Neural cell (in vitro differentiated cells): ENCODE data around the gene LRP2. TPM values are rescaled to one million over a fixed set of nuclear protein-coding genes. Genes with fewer than 3 reads are reported as not detected.

ENCODE experiments used
- H2AFZ ChIP-seq: fragments of 200-600, 300-800 bp; sonication (generic), shearing (Covaris generic); 2 replicates; pipeline ENCODE4 v1.6.0; 2014; ENCODE audit warnings: low read depth, mild to moderate bottlenecking, antibody characterized with exemption, low read length, moderate library complexity
- H3F3A ChIP-seq: fragments of 200-600 bp; shearing (Covaris generic); 2 replicates; pipeline ENCODE4 v1.6.1; 2016; ENCODE audit warnings: mild to moderate bottlenecking, moderate library complexity, mixed read lengths, antibody characterized with exemption, low read length; ENCODE audit not compliant: insufficient read depth, poor library complexity, severe bottlenecking
- H3K27ac ChIP-seq: fragments of 200-600, 300-800 bp; sonication (generic), shearing (Covaris generic); 2 replicates; pipeline ENCODE4 v1.5.1; 2014; ENCODE audit warnings: mild to moderate bottlenecking, low read length, moderate library complexity
- H3K27me3 ChIP-seq: fragments of 300-800, 200-600 bp; sonication (generic), shearing (Covaris generic); 2 replicates; pipeline ENCODE4 v1.6.0; 2014; ENCODE audit warnings: mild to moderate bottlenecking, low read depth, low read length, moderate library complexity; ENCODE audit not compliant: insufficient read depth
- H3K36me3 ChIP-seq: fragments of 300-800, 200-600 bp; sonication (generic), shearing (Covaris generic); 2 replicates; pipeline ENCODE4 v1.5.1; 2014; ENCODE audit warnings: mild to moderate bottlenecking, antibody characterized with exemption, low read length, moderate library complexity; ENCODE audit not compliant: insufficient read depth
- H3K4me2 ChIP-seq: fragments of 300-800, 200-600 bp; sonication (generic), shearing (Covaris generic); 2 replicates; pipeline ENCODE4 v1.6.0; 2014; ENCODE audit warnings: mild to moderate bottlenecking, low read length
- H3K4me3 ChIP-seq: fragments of 300-800, 200-600 bp; sonication (generic), shearing (Covaris generic); 2 replicates; pipeline ENCODE4 v1.5.1; 2014; ENCODE audit warnings: mild to moderate bottlenecking, low read length, moderate library complexity
- H3K79me2 ChIP-seq: fragments of 200-600 bp; shearing (Covaris generic); replicated peaks from 2 replicates; pipeline ENCODE4 v1.6.0; 2014; ENCODE audit warnings: mild to moderate bottlenecking, low read length, moderate library complexity; ENCODE audit not compliant: insufficient read depth
- H3K9ac ChIP-seq: fragments of 300-800, 200-600 bp; sonication (generic), shearing (Covaris generic); 2 replicates; pipeline ENCODE4 v1.6.1; 2016; ENCODE audit warnings: mild to moderate bottlenecking, low read length, mixed read lengths
- H3K9me2 ChIP-seq: fragments of 200-600 bp; shearing (Covaris generic); 2 replicates; pipeline ENCODE4 v1.6.1; 2016; ENCODE audit warnings: mild to moderate bottlenecking, low read length, mixed read lengths; ENCODE audit not compliant: insufficient read depth
- H3K9me3 ChIP-seq: fragments of 200-600, 300-800 bp; sonication (generic), shearing (Covaris generic); 2 replicates; pipeline ENCODE4 v1.6.1; 2016; ENCODE audit warnings: mild to moderate bottlenecking, mixed run types, low read length, moderate library complexity, mixed read lengths
- H4K20me1 ChIP-seq: fragments of 200-600 bp; shearing (Covaris generic); 2 replicates; pipeline ENCODE4 v1.6.1; 2016; ENCODE audit warnings: mild to moderate bottlenecking, mixed run types; ENCODE audit not compliant: insufficient read depth
- CTCF ChIP-seq: fragments of 450-650 bp; IDR thresholded peaks from 2 replicates; pipeline ENCODE4 v1.5.1; 2014; ENCODE audit warnings: antibody characterized with exemption, mild to moderate bottlenecking, moderate library complexity; ENCODE audit not compliant: poor library complexity, severe bottlenecking
- EP300 ChIP-seq: fragments of 450-650 bp; conservative IDR thresholded peaks from 2 replicates; pipeline ENCODE4 v1.6.1; 2014; ENCODE audit warnings: antibody characterized with exemption, mild to moderate bottlenecking, moderate library complexity; ENCODE audit not compliant: poor library complexity, severe bottlenecking
- EZH2 ChIP-seq: fragments of 200-600, 300-800 bp; shearing (Covaris generic), sonication (generic); IDR thresholded peaks from 2 replicates; pipeline ENCODE4 v1.6.1; 2014; ENCODE audit warnings: antibody characterized with exemption, low read length, borderline replicate concordance, mild to moderate bottlenecking; ENCODE audit not compliant: insufficient read depth, poor library complexity, severe bottlenecking
- MXI1 ChIP-seq: fragments of 450-650 bp; conservative IDR thresholded peaks from 2 replicates; pipeline ENCODE4 v1.6.1; 2014; ENCODE audit warnings: antibody characterized with exemption, mild to moderate bottlenecking; ENCODE audit not compliant: poor library complexity, severe bottlenecking
- POLR2AphosphoS5 ChIP-seq: IDR thresholded peaks from 2 replicates; pipeline ENCODE4 v1.6.1; 2012
- RAD21 ChIP-seq: fragments of 450-650 bp; conservative IDR thresholded peaks from 2 replicates; pipeline ENCODE4 v1.6.1; 2014; ENCODE audit warnings: antibody characterized with exemption, mild to moderate bottlenecking, moderate library complexity
- REST ChIP-seq: IDR thresholded peaks from 2 replicates; pipeline ENCODE4 v1.6.1; 2012; ENCODE audit warnings: borderline replicate concordance
- SMC3 ChIP-seq: fragments of 450-650 bp; conservative IDR thresholded peaks from 2 replicates; pipeline ENCODE4 v1.6.1; 2014; ENCODE audit warnings: antibody characterized with exemption, mild to moderate bottlenecking, moderate library complexity; ENCODE audit not compliant: poor library complexity
- TAF1 ChIP-seq: IDR thresholded peaks from 2 replicates; pipeline ENCODE4 v1.6.1; 2012; ENCODE audit warnings: low read depth
- polyA plus RNA-seq: library from polyadenylated mRNA; depleted of rRNA; stranded (reverse); fragments of >200 nt; gene quantifications from 2 replicates; pipeline ENCODE4 v1.2.3, GENCODE V29; 2014

LRP2 gene
- polyA plus RNA-seq, 1 donor from 2014 or later: 1.8 TPM

GRCh38 chr2:169232551-169233154 lies 129.7 kb downstream of the LRP2 start:
- H3K9ac ChIP-seq: no peak overlapping the region
- no peaks in the 10 kb centered on the region for H3K9me2 ChIP-seq
- no peak overlapping the region for H3K27ac ChIP-seq
- no peaks in the 10 kb centered on the region for H3K79me2 ChIP-seq
- no peaks in the 10 kb centered on the region for H3K9me3 ChIP-seq
- no peak overlapping the region for H3K4me3 ChIP-seq
- no peak overlapping the region for H3K4me2 ChIP-seq
- H4K20me1 ChIP-seq: no peaks in the 10 kb centered on the region
- no peak overlapping the region for H2AFZ ChIP-seq
- H3K27me3 ChIP-seq: no peaks in the 10 kb centered on the region
- no peaks in the 10 kb centered on the region for H3F3A ChIP-seq
- no peaks in the 10 kb centered on the region for H3K36me3 ChIP-seq
- TF ChIP-seq MXI1 (no peak), TAF1 (no peak), RAD21 (no peak), POLR2AphosphoS5 (no peak), REST (no peak), EP300 (no peak), SMC3 (no peak), EZH2 (no peak), CTCF (no peak)

- Histone ChIP-seq H3K9me3 (no peaks in the 10 kb centered on the region), H3K9me2 (no peaks in the 10 kb centered on the region), H3K79me2 (no peaks in the 10 kb centered on the region), H3K27ac (no peak overlapping the region), H2AFZ (no peak overlapping the region), H3F3A (no peaks in the 10 kb centered on the region), H3K27me3 (no peaks in the 10 kb centered on the region), H3K9ac (no peak overlapping the region), H3K4me3 (no peak overlapping the region), H3K36me3 (no peaks in the 10 kb centered on the region), H3K4me2 (no peak overlapping the region), H4K20me1 (no peaks in the 10 kb centered on the region)
- TF ChIP-seq RAD21: no peak
- no peak for TF ChIP-seq MXI1
- no peak for TF ChIP-seq EZH2
- no peak for TF ChIP-seq TAF1
- TF ChIP-seq POLR2AphosphoS5: no peak
- TF ChIP-seq SMC3: no peak
- TF ChIP-seq CTCF: no peak
- TF ChIP-seq REST: no peak
- no peak for TF ChIP-seq EP300
Observed at GRCh38 chr2:169230204-169230603, 132.1 kb downstream of the LRP2 start.
